ENCODE results near the gene INF2.

DNA sequence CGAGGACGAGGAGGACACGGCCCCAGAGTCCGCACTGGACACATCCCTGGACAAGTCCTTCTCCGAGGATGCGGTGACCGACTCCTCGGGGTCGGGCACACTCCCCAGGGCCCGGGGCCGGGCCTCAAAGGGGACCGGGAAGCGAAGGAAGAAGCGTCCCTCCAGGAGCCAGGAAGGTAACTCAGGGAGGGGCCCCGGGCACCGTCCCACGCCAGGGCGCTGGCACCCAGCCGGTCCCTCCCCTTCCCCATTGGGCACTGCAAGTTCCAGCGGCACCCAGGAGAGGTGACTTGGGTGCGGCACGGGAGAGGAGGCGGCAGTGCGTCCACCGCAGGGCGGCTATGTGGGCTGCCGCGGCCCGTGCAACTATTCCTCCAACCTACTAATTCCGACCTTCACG lies 25.3 kb downstream of the INF2 start:
- no peak for TF ChIP-seq POLR2A (IDR thresholded peaks at IDR 0.05)
- TF ChIP-seq, protein P1, sequence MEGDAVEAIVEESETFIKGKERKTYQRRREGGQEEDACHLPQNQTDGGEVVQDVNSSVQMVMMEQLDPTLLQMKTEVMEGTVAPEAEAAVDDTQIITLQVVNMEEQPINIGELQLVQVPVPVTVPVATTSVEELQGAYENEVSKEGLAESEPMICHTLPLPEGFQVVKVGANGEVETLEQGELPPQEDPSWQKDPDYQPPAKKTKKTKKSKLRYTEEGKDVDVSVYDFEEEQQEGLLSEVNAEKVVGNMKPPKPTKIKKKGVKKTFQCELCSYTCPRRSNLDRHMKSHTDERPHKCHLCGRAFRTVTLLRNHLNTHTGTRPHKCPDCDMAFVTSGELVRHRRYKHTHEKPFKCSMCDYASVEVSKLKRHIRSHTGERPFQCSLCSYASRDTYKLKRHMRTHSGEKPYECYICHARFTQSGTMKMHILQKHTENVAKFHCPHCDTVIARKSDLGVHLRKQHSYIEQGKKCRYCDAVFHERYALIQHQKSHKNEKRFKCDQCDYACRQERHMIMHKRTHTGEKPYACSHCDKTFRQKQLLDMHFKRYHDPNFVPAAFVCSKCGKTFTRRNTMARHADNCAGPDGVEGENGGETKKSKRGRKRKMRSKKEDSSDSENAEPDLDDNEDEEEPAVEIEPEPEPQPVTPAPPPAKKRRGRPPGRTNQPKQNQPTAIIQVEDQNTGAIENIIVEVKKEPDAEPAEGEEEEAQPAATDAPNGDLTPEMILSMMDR (IDR thresholded peaks at IDR 0.05): no peak

Data from prostate gland (tissue), 2 donors.